ENCODE results near the gene EXOG. TPM values are rescaled to one million over a fixed set of nuclear protein-coding genes. Genes with fewer than 3 reads are reported as not detected.
A peak's percentile ranks its signal among the peaks of the same experiment; 100 is the strongest.

The EXOG gene
- total RNA-seq, 6 experiments from 2014 or later: 13.9 to 18.8 (median 15.4) TPM

DNA sequence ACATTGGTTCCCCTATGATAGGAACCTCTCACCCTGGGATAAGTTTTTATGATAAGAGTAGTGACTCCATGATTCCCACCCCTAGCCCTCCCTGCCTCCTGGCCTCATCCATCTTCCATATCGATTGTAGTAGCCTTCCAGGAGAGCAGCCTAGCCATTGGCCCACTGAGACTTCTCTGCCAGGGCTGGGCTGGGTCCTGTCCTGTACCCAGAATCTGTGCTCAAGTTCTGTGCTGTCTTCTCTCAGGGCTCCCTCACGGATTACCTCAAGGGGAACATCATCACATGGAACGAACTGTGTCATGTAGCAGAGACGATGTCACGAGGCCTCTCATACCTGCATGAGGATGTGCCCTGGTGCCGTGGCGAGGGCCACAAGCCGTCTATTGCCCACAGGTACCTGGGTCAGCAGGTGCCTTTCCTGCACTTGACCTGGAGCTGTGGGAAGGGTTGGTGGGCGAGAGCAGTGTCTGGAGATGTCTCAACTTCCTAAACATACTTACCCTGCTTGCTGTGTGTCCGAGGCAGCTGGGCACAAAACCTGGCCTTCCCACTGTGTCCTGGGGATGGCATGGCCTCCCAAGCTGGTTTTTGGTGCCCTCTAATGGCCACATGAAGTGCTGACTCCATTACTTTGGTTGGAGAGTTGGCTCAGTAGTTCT lies 16.6 kb upstream of the EXOG start:
- no peaks in the 10 kb centered on the region for H3K9me3 Mint-ChIP-seq
- no peak overlapping the region for H3K4me3 Mint-ChIP-seq
- H3K27ac Mint-ChIP-seq: no peak overlapping the region
- H3K27me3 Mint-ChIP-seq (ENCODE audit: insufficient read depth): peaks cover 2% of the 10 kb centered on the region; the same call in 1 of the 2 replicates
- TF ChIP-seq, protein P1, sequence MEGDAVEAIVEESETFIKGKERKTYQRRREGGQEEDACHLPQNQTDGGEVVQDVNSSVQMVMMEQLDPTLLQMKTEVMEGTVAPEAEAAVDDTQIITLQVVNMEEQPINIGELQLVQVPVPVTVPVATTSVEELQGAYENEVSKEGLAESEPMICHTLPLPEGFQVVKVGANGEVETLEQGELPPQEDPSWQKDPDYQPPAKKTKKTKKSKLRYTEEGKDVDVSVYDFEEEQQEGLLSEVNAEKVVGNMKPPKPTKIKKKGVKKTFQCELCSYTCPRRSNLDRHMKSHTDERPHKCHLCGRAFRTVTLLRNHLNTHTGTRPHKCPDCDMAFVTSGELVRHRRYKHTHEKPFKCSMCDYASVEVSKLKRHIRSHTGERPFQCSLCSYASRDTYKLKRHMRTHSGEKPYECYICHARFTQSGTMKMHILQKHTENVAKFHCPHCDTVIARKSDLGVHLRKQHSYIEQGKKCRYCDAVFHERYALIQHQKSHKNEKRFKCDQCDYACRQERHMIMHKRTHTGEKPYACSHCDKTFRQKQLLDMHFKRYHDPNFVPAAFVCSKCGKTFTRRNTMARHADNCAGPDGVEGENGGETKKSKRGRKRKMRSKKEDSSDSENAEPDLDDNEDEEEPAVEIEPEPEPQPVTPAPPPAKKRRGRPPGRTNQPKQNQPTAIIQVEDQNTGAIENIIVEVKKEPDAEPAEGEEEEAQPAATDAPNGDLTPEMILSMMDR (IDR thresholded peaks at IDR 0.05): peak; percentile 90
- peak; percentile 49 for DNase-seq
- H3K4me1 Mint-ChIP-seq (ENCODE audit: low read depth): no peaks in the 10 kb centered on the region
- H3K36me3 Mint-ChIP-seq (ENCODE audit: low read depth): no peaks in the 10 kb centered on the region

DNA sequence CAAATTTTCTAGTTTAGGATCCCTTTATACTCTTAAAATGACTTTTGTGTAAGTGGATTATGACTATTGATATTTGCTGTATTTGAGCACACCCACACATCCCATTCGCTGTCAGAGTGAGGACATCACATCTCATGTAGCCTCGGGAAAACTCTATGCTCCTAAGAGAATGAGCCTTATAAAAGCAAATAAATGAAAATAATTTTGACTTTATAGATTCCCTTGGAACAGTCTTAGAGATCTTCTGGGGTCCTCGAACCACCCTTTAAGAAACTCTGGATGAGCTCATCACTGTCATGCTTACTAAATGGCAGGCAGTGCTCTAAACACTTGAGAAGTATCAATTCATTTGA lies 16.1 kb upstream of the EXOG start:
- TF ChIP-seq, protein P1 (IDR thresholded peaks at IDR 0.05): peak; percentile 68
- Mint-ChIP-seq H3K4me3 (no peak overlapping the region), H3K9me3 (no peaks in the 10 kb centered on the region), H3K27me3 (ENCODE audit: insufficient read depth) (peaks cover 2% of the 10 kb centered on the region; the same call in 1 of the 2 replicates), H3K27ac (no peak overlapping the region), H3K36me3 (ENCODE audit: low read depth) (no peaks in the 10 kb centered on the region), H3K4me1 (ENCODE audit: low read depth) (no peaks in the 10 kb centered on the region)
- DNase-seq: no peak

DNA sequence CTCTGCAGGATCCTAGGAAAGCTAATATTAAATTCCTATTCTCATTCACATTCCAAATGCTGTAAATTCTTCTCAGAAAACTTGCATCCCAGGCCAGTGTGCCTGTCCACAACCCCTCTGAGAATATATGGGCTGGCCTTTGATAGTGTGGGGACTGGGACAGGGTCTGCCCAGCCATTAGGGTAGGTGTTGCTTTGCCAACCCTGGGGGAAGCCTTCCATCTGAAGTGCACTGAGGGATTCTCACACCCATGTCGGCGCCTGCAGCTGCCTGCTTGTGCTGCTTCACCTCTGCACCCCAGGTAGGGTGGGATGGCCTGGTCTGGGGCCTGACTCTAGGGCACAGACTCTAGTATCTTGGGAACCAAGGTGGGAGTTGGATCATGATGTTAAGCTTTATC lies 15.2 kb upstream of the EXOG start:
- TF ChIP-seq, protein P1 (IDR thresholded peaks at IDR 0.05): no peak
- no peak overlapping the region for H3K4me3 Mint-ChIP-seq
- DNase-seq: no peak
- no peaks in the 10 kb centered on the region for H3K36me3 Mint-ChIP-seq (ENCODE audit: low read depth)
- H3K4me1 Mint-ChIP-seq (ENCODE audit: low read depth): no peaks in the 10 kb centered on the region
- peaks cover 2% of the 10 kb centered on the region; the same call in 1 of the 2 replicates for H3K27me3 Mint-ChIP-seq (ENCODE audit: insufficient read depth)
- no peaks in the 10 kb centered on the region for H3K9me3 Mint-ChIP-seq
- H3K27ac Mint-ChIP-seq: no peak overlapping the region

DNA sequence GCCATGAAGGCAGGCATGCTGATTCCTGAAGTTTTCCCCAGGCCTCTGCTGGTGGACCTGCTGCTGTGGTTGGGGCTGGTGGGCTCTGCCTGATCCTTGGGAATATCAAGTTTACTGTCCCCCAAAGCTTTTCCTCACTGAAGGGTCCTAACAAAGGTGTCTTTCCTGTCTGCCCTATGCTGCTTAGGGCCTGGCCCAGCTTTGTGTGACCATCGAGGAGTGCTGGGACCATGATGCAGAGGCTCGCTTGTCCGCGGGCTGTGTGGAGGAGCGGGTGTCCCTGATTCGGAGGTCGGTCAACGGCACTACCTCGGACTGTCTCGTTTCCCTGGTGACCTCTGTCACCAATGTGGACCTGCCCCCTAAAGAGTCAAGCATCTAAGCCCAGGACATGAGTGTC lies 13.2 kb upstream of the EXOG start:
- H3K4me3 Mint-ChIP-seq: no peak overlapping the region
- TF ChIP-seq, protein P1 (IDR thresholded peaks at IDR 0.05): no peak
- no peak for DNase-seq
- no peak overlapping the region for H3K27ac Mint-ChIP-seq
- H3K9me3 Mint-ChIP-seq: no peaks in the 10 kb centered on the region
- peaks cover 3% of the 10 kb centered on the region for H3K27me3 Mint-ChIP-seq (ENCODE audit: insufficient read depth)
- H3K36me3 Mint-ChIP-seq (ENCODE audit: low read depth): no peaks in the 10 kb centered on the region
- no peaks in the 10 kb centered on the region for H3K4me1 Mint-ChIP-seq (ENCODE audit: low read depth)

DNA sequence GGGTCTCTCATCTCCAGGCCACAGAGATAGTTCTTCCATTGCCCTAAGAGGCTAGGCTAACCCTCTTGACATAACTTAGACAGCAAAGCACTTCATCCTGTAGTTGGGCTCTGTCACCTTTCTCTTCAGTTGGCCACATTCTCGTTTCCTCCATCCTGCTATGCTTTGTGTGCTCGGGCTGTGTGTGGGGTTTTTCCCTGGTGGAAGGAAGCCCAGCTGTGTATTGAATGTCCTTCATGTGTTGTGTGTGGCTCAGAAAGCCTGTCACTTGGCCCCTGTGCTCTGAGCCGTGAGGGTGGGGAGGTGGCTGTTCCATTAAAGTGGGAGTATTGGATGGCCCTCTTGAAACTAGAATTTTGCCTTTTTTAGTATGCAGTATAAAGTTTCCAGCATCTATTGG lies 8.8 kb upstream of the EXOG start:
- Mint-ChIP-seq H3K9me3 (no peaks in the 10 kb centered on the region), H3K36me3 (ENCODE audit: low read depth) (no peaks in the 10 kb centered on the region), H3K4me1 (ENCODE audit: low read depth) (no peaks in the 10 kb centered on the region), H3K27ac (no peak overlapping the region), H3K27me3 (ENCODE audit: insufficient read depth) (peaks cover 3% of the 10 kb centered on the region), H3K4me3 (no peak overlapping the region)
- DNase-seq: no peak
- TF ChIP-seq, protein P1 (IDR thresholded peaks at IDR 0.05): no peak
